Epithelial cell of esophagus (primary cell): Measurements from ENCODE around the gene URB1.

Source experiments
- DNase-seq: peaks from one replicate; pipeline ENCODE4 v3.0.0; 2010; ENCODE audit warnings: low read depth
- H3K4me3 ChIP-seq: 2 replicates; pipeline ENCODE4 v1.5.1; 2011; ENCODE audit warnings: mild to moderate bottlenecking, low read length, control low read depth
- TF ChIP-seq, protein P1 (sequence below): IDR thresholded peaks from 2 replicates; pipeline ENCODE4 v1.5.1; 2011; ENCODE audit warnings: low read depth, mild to moderate bottlenecking, low read length, control low read depth, inconsistent platforms; ENCODE audit not compliant: insufficient read depth; ENCODE audit errors: missing control alignments

Gene URB1

DNA sequence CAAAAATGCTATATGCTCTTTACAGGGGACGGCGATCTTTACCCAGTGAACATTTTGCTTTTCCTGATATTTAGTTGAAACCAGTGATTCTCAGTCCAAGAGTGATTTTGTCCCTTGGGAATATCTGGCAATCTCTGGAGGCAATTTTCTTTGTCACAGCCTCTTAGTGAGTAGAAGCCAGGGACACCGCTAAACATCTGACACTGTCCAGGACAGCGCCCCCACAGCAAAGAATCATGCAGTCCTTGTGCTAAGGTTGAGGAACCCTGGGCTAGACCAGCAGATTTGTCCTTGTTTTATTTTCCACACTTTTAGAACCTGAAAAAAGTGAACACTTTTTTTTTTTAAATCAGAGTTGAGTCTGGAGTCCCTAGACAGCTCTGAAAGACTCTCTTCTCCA is 32.8 kb upstream of the URB1 start:
- no peak overlapping the region for H3K4me3 ChIP-seq
- TF ChIP-seq, protein P1, sequence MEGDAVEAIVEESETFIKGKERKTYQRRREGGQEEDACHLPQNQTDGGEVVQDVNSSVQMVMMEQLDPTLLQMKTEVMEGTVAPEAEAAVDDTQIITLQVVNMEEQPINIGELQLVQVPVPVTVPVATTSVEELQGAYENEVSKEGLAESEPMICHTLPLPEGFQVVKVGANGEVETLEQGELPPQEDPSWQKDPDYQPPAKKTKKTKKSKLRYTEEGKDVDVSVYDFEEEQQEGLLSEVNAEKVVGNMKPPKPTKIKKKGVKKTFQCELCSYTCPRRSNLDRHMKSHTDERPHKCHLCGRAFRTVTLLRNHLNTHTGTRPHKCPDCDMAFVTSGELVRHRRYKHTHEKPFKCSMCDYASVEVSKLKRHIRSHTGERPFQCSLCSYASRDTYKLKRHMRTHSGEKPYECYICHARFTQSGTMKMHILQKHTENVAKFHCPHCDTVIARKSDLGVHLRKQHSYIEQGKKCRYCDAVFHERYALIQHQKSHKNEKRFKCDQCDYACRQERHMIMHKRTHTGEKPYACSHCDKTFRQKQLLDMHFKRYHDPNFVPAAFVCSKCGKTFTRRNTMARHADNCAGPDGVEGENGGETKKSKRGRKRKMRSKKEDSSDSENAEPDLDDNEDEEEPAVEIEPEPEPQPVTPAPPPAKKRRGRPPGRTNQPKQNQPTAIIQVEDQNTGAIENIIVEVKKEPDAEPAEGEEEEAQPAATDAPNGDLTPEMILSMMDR = peak; percentile 21
- DNase-seq = no peak

DNA sequence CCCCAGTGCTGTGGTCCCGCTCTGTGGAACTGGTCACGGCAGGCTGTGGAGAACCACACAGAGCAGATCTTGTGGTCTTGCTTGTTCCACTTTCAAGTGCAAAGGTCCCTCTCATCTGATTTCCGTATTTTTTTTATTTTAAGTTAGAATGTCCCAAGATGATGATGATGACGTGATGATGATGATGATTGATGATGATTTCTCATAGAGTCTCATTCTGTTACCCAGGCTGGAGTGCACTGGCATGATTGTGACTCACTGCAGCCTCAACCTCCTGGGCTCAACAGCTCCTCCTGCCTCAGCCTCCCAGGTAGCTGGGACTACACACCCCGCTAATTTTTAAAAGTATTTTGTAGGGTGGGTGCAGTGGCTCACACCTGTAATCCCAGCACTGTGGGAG is 31.9 kb upstream of the URB1 start:
- TF ChIP-seq, protein P1 = no peak
- no peak for DNase-seq
- H3K4me3 ChIP-seq = no peak overlapping the region

DNA sequence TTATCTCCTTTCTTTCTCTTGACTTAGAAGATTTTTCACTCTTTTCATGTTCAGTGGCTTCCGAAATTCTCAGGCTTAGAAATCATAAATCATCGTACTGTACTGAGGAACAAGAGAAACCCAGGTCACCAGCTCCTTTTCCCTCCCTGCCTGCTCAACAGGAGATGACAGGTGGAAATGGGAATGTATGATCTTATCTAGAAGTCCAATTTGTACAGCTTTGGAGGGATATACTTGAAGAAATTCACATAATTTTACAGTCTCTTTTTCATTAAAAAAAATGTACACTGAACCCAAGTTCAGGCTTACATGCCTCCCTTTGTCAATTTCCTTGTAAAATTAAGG is 31.4 kb upstream of the URB1 start:
- no peak for DNase-seq
- no peak overlapping the region for H3K4me3 ChIP-seq
- TF ChIP-seq, protein P1 = no peak

DNA sequence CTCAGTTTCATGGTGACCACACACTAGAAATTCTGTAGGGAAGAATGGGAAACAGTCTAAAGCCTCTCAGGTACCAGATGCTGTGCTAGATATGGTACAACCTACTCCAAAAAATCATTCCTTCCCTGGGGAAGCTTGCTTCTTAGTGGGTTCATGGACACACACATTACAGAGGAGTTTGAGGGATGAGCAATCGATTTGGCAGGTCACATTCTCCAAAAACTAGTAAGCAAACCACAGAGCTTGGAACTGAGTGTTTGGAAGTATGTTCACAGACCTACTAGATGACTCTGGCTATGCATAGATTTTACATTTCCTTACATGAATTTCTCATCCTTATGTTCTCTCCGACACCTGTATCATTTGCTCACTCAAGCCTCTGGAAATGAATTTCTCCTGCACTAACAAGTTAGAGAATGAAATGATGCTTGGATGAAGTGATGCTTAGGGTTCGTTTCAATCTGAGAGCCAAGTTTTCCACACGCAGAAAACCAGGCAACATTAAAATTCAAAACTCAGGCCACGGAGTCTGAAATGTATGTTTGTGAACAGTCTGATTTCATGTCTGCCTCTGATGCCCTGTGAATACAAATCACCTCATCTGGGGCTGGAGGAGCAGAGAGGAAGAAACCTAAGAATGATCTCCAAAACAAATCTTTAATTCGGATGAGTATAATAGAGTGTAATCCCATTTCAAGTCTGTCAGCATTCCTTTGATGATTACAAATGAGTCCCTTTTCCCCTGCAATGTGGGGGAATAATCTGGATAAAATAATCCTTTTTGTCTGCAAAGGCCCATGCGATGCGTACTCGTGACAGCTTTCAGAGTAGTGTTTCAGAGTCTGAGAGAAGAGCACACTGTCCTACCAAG is 30.7 kb upstream of the URB1 start:
- TF ChIP-seq, protein P1 = no peak
- peak; percentile 77 for DNase-seq
- H3K4me3 ChIP-seq = no peak overlapping the region

DNA sequence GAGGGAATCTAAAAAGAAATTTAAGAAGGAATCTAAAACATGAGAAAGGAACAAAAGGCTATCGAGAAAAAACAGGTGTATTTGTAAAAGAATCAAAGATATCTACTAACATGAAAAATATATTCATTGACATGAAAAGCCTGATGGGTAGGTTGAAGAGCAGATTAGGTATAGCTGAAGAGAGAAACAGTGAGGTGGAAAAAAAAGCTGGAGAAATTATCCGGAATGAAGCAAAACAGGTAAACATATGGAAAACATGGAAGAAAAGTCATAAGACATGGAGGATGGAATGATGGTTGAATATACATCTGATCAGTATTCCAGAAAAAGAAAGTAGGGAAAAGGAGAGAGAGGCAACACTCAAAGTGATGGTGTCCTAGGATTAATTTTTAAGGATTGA is 29.3 kb upstream of the URB1 start:
- TF ChIP-seq, protein P1 = no peak
- H3K4me3 ChIP-seq = no peak overlapping the region
- no peak for DNase-seq

DNA sequence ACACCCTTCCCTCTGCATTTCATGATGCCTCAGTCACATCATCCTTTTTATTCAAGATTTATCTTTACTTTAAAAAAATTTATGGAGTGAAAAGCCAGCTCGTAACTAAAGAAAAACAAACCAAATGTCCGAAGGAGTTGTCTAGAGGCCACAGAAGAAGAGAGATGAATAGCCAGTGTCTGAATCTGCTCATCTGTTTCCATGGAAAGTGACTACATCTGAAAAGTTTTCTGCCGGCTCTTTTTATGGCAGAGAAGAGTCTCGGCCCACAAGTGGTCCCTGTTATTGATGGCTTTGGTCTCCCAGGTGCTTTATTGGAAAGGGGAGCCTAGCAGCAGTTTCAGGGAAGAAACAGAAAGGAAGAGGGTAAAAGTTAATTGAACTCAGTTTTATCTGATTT is 25.3 kb upstream of the URB1 start:
- no peak for DNase-seq
- TF ChIP-seq, protein P1 = no peak
- no peak overlapping the region for H3K4me3 ChIP-seq
